SU-DHL-6 (cell line): ENCODE measurements around the gene DTNBP1.

Experiments
- H2AFZ ChIP-seq: fragments of 200-600 bp; sonication (generic); 2 replicates; pipeline ENCODE4 v1.6.1; 2014; ENCODE audit warnings: low read depth, mild to moderate bottlenecking, moderate library complexity, mixed read lengths, antibody characterized with exemption, low read length; ENCODE audit not compliant: severe bottlenecking
- H3F3A ChIP-seq: fragments of 200-600 bp; shearing (Covaris generic); 2 replicates; pipeline ENCODE4 v1.6.0; 2016; ENCODE audit warnings: antibody characterized with exemption, mild to moderate bottlenecking; ENCODE audit not compliant: insufficient read depth
- H3K27ac ChIP-seq: fragments of 200-600 bp; sonication (generic); 2 replicates; pipeline ENCODE4 v1.5.1; 2016; ENCODE audit warnings: low read depth, mild to moderate bottlenecking, low read length, moderate library complexity, mixed read lengths
- H3K27me3 ChIP-seq: fragments of 200-600 bp; sonication (generic), shearing (Covaris generic); 2 replicates; pipeline ENCODE4 v1.6.0; 2014; ENCODE audit warnings: mild to moderate bottlenecking, low read length
- H3K36me3 ChIP-seq: fragments of 200-600 bp; sonication (generic); 2 replicates; pipeline ENCODE4 v1.6.1; 2014; ENCODE audit warnings: mild to moderate bottlenecking, low read length, mixed read lengths
- H3K4me2 ChIP-seq: fragments of 300-600, 200-600 bp; shearing (Covaris generic), sonication (generic); 2 replicates; pipeline ENCODE4 v1.6.0; 2014; ENCODE audit warnings: low read length, low read depth, mild to moderate bottlenecking; ENCODE audit not compliant: poor library complexity, severe bottlenecking
- H3K4me3 ChIP-seq: fragments of 200-600 bp; sonication (generic); 2 replicates; pipeline ENCODE4 v1.5.1; 2014; ENCODE audit warnings: antibody characterized with exemption, low read length, mild to moderate bottlenecking, mixed read lengths; ENCODE audit not compliant: insufficient read depth, poor library complexity, severe bottlenecking
- H3K79me2 ChIP-seq: fragments of 200-600 bp; sonication (generic); 2 replicates; pipeline ENCODE4 v1.6.1; 2014; ENCODE audit warnings: mild to moderate bottlenecking, low read length, moderate library complexity; ENCODE audit not compliant: insufficient read depth
- H3K9ac ChIP-seq: fragments of 200-600 bp; sonication (generic); 2 replicates; pipeline ENCODE4 v1.7.0; 2014; ENCODE audit warnings: mild to moderate bottlenecking, low read length
- H3K9me2 ChIP-seq: fragments of 200-600 bp; sonication (generic); replicated peaks from 2 replicates; pipeline ENCODE4 v1.6.1; 2014; ENCODE audit warnings: low read length; ENCODE audit not compliant: insufficient read depth
- H3K9me3 ChIP-seq: fragments of 200-600 bp; sonication (generic); 2 replicates; pipeline ENCODE4 v1.6.1; 2014; ENCODE audit warnings: low read length, mixed read lengths; ENCODE audit not compliant: insufficient read depth
- H4K20me1 ChIP-seq: fragments of 200-600 bp; sonication (generic); 2 replicates; pipeline ENCODE4 v1.6.1; 2014; ENCODE audit warnings: low read depth, mild to moderate bottlenecking, antibody characterized with exemption, low read length, moderate library complexity, mixed read lengths
- EZH2phosphoT487 ChIP-seq: fragments of 200-600 bp; sonication (generic), shearing (Covaris generic); conservative IDR thresholded peaks from 2 replicates; pipeline ENCODE4 v1.6.1; 2018; ENCODE audit warnings: mild to moderate bottlenecking, antibody characterized with exemption, low read length, moderate library complexity, mixed read lengths
- TF ChIP-seq, protein P1 (sequence below): fragments of 200-600 bp; sonication (generic); IDR thresholded peaks from one replicate; pipeline ENCODE4 v1.5.1; 2017; ENCODE audit warnings: antibody characterized with exemption, mild to moderate bottlenecking, low read length, moderate library complexity; ENCODE audit not compliant: insufficient read depth, poor library complexity, severe bottlenecking

The DTNBP1 gene

DNA sequence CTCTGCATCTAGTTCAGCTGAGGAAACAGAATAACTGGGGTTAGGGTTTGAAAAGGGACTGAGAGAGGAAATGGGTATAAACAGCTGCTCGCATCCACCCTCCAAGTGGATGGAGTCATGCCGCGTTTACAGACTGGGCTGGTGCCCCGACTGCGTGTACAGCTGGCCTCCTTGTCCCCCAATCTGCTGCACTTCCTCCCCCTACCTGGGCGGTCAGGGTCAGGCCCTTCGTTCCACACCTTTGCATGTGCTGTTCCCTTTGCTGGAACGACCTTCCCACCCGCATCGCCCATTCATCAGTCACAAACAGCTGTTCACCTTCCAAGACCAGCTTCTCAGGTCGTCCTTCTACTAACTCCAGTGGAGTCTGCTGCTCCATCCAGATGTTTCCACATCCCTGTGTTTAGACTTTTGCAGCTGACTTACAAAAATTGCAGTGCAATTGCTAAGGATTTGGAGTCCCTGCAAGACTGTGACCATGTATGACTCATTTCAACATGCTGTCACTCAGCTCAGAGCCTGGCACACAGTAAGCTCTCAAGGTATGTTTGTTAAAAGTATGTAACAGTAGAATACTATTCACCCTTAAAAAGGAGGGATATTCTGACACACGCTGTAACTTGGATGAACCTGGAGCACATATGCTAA lies 129.3 kb downstream of the DTNBP1 start:
- Histone ChIP-seq H3K9me3 (no peaks in the 10 kb centered on the region), H3K36me3 (no peaks in the 10 kb centered on the region; the same call in 1 of the 2 replicates), H3K4me3 (no peak overlapping the region), H4K20me1 (no peaks in the 10 kb centered on the region), H3K27me3 (no peaks in the 10 kb centered on the region), H3K9me2 (no peaks in the 10 kb centered on the region), H2AFZ (no peak overlapping the region), H3K79me2 (peaks cover 3% of the 10 kb centered on the region; the same call in 1 of the 2 replicates), H3K9ac (no peak overlapping the region), H3F3A (no peaks in the 10 kb centered on the region), H3K4me2 (no peak overlapping the region), H3K27ac (no peak overlapping the region)
- no peak for TF ChIP-seq EZH2phosphoT487
- TF ChIP-seq, protein P1, sequence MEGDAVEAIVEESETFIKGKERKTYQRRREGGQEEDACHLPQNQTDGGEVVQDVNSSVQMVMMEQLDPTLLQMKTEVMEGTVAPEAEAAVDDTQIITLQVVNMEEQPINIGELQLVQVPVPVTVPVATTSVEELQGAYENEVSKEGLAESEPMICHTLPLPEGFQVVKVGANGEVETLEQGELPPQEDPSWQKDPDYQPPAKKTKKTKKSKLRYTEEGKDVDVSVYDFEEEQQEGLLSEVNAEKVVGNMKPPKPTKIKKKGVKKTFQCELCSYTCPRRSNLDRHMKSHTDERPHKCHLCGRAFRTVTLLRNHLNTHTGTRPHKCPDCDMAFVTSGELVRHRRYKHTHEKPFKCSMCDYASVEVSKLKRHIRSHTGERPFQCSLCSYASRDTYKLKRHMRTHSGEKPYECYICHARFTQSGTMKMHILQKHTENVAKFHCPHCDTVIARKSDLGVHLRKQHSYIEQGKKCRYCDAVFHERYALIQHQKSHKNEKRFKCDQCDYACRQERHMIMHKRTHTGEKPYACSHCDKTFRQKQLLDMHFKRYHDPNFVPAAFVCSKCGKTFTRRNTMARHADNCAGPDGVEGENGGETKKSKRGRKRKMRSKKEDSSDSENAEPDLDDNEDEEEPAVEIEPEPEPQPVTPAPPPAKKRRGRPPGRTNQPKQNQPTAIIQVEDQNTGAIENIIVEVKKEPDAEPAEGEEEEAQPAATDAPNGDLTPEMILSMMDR, result no peak

DNA sequence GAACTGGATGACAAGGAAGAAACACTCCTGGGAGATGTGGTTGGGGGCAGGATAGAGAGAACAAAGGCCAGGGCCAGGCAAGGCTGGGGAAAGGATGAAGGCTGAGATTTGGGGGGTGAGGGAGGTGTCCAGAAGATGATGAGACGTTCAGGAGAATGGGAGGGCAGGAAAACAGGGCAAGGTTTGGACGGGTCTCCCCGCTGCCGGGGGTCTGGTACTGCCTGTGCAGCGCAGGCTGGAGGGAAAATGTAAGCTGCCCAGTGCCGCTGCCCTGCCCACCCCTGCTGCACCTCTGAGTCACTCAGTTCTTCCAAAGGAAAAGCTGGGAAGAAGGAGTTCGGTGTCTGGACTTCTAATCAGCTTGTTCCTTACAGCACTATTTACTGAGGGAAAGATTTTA lies 130.9 kb downstream of the DTNBP1 start:
- Histone ChIP-seq H3K79me2 (no peaks in the 10 kb centered on the region; the same call in 1 of the 2 replicates), H3K9me2 (no peaks in the 10 kb centered on the region), H3K9ac (no peak overlapping the region), H3K27ac (no peak overlapping the region), H2AFZ (no peak overlapping the region), H3K4me2 (no peak overlapping the region), H4K20me1 (no peaks in the 10 kb centered on the region), H3K27me3 (no peaks in the 10 kb centered on the region), H3K9me3 (no peaks in the 10 kb centered on the region), H3K4me3 (no peak overlapping the region), H3K36me3 (no peaks in the 10 kb centered on the region; the same call in 1 of the 2 replicates), H3F3A (no peaks in the 10 kb centered on the region)
- no peak for TF ChIP-seq EZH2phosphoT487
- TF ChIP-seq, protein P1, result no peak

DNA sequence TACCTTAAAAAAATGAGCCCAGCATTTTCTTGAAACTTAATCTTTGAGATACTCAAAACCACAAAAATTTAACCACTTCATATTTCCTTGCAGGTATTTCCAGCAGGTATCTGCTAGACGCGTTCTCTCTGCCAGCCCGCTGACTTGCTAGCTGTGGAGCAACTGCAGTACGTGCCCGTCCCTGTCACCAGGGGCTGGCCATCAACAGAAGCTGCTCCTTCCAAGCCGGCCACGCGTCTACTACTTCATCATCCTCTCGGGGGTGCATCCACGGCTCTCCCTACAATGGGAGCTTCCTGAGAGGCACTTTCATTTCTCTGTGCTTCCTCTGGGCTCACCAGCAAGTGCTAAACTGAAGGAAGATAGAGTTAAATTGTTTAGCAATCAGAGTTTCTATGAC lies 132.4 kb downstream of the DTNBP1 start:
- H3K9me2 ChIP-seq, result no peaks in the 10 kb centered on the region
- no peak overlapping the region for H3K9ac ChIP-seq
- H3F3A ChIP-seq, result no peaks in the 10 kb centered on the region
- no peaks in the 10 kb centered on the region for H3K9me3 ChIP-seq
- no peaks in the 10 kb centered on the region for H4K20me1 ChIP-seq
- H2AFZ ChIP-seq, result no peak overlapping the region
- no peaks in the 10 kb centered on the region for H3K79me2 ChIP-seq
- TF ChIP-seq, protein P1, result no peak
- TF ChIP-seq EZH2phosphoT487, result no peak
- H3K4me3 ChIP-seq, result no peak overlapping the region
- H3K27ac ChIP-seq, result no peak overlapping the region
- no peak overlapping the region for H3K4me2 ChIP-seq
- H3K36me3 ChIP-seq, result no peaks in the 10 kb centered on the region; the same call in 1 of the 2 replicates
- H3K27me3 ChIP-seq, result no peaks in the 10 kb centered on the region
